Mesendoderm (in vitro differentiated cells): ENCODE measurements around the gene ZNF668.

ENCODE experiments used
- DNase-seq: peaks from one replicate; pipeline ENCODE4 v3.0.0; 2013
- H2AK5ac ChIP-seq: 2 replicates; pipeline ENCODE4 v1.6.1; 2013; ENCODE audit warnings: low read length, inconsistent platforms
- H2BK120ac ChIP-seq: 2 replicates; pipeline ENCODE4 v1.6.1; 2013; ENCODE audit warnings: low read depth, mild to moderate bottlenecking, low read length, moderate library complexity, mixed read lengths
- H2BK15ac ChIP-seq: replicated peaks from 2 replicates; pipeline ENCODE4 v1.6.1; 2013; ENCODE audit warnings: low read depth, mild to moderate bottlenecking, moderate library complexity
- H2BK5ac ChIP-seq: 2 replicates; pipeline ENCODE4 v1.6.1; 2013; ENCODE audit warnings: low read length, inconsistent platforms
- H3K18ac ChIP-seq: 2 replicates; pipeline ENCODE4 v1.6.1; 2013; ENCODE audit warnings: mild to moderate bottlenecking, low read length, mixed read lengths
- H3K23ac ChIP-seq: one replicate; pipeline ENCODE4 v1.6.1; 2013; ENCODE audit warnings: low read length
- H3K27ac ChIP-seq: 2 replicates; pipeline ENCODE4 v1.5.1; 2013; ENCODE audit warnings: low read depth, mild to moderate bottlenecking, inconsistent platforms, low read length, moderate library complexity
- H3K27me3 ChIP-seq: 2 replicates; pipeline ENCODE4 v1.6.1; 2013; ENCODE audit warnings: low read length, control low read depth, mild to moderate bottlenecking, inconsistent platforms; ENCODE audit not compliant: insufficient read depth, poor library complexity
- H3K36me3 ChIP-seq: 2 replicates; pipeline ENCODE4 v1.6.1; 2013; ENCODE audit warnings: low read length, inconsistent platforms; ENCODE audit not compliant: control insufficient read depth, insufficient read depth
- H3K4ac ChIP-seq: one replicate; pipeline ENCODE4 v1.6.1; 2013; ENCODE audit warnings: low read depth, mild to moderate bottlenecking, low read length, moderate library complexity
- H3K4me1 ChIP-seq: 2 replicates; pipeline ENCODE4 v1.6.1; 2013; ENCODE audit warnings: low read depth, low read length, inconsistent platforms; ENCODE audit not compliant: control insufficient read depth
- H3K4me2 ChIP-seq: 2 replicates; pipeline ENCODE4 v1.6.1; 2013; ENCODE audit warnings: low read length
- H3K4me3 ChIP-seq: 2 replicates; pipeline ENCODE4 v1.5.1; 2013; ENCODE audit warnings: mild to moderate bottlenecking, low read length
- H3K56ac ChIP-seq: one replicate; pipeline ENCODE4 v1.6.1; 2013; ENCODE audit warnings: low read length
- H3K79me1 ChIP-seq: 2 replicates; pipeline ENCODE4 v1.6.1; 2013; ENCODE audit warnings: low read length, inconsistent platforms
- H3K79me2 ChIP-seq: 2 replicates; pipeline ENCODE4 v1.6.1; 2013; ENCODE audit warnings: mild to moderate bottlenecking, low read length; ENCODE audit not compliant: control insufficient read depth, insufficient read depth
- H3K9ac ChIP-seq: 2 replicates; pipeline ENCODE4 v1.6.1; 2013; ENCODE audit warnings: low read length, inconsistent platforms
- H4K5ac ChIP-seq: one replicate; pipeline ENCODE4 v1.6.1; 2013; ENCODE audit warnings: low read length
- H4K8ac ChIP-seq: one replicate; pipeline ENCODE4 v1.6.1; 2013; ENCODE audit warnings: low read depth, mild to moderate bottlenecking, control low read depth, low read length, moderate library complexity
- WGBS: extraction: QIAGEN DNeasy Blood & Tissue Kit; methylation state at CpG from one replicate; pipeline ENCODE4 v1.1.7; 2013; ENCODE audit warnings: low lambda C conversion rate, missing lambda C conversion rate; ENCODE audit not compliant: insufficient coverage; ENCODE audit errors: extremely low coverage; 5-methylcytosine and 5-hydroxymethylcytosine counted together

Gene ZNF668

DNA sequence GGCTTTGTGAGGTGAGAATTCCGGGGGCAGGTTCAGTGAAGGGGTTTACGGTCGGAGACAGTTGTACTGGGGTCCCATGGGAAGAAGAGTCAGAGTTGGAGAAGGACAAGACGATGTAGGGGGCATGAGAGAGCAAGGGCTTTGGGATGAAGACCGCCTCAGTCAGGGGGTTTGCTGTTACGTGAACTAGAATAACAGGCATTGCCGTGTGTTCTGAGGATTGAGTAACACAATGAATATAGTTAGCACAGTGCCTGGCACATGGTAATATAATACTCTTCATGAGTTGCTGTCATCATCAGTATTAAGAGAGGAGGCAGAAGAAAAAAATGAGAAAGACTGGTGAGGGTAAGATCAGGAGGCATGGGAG is 759 bp upstream of the ZNF668 start:
- peaks cover 24% of the 10 kb centered on the region for H3K79me2 ChIP-seq
- WGBS = no CpG with 5 or more reads among the region's 7 CpGs

DNA sequence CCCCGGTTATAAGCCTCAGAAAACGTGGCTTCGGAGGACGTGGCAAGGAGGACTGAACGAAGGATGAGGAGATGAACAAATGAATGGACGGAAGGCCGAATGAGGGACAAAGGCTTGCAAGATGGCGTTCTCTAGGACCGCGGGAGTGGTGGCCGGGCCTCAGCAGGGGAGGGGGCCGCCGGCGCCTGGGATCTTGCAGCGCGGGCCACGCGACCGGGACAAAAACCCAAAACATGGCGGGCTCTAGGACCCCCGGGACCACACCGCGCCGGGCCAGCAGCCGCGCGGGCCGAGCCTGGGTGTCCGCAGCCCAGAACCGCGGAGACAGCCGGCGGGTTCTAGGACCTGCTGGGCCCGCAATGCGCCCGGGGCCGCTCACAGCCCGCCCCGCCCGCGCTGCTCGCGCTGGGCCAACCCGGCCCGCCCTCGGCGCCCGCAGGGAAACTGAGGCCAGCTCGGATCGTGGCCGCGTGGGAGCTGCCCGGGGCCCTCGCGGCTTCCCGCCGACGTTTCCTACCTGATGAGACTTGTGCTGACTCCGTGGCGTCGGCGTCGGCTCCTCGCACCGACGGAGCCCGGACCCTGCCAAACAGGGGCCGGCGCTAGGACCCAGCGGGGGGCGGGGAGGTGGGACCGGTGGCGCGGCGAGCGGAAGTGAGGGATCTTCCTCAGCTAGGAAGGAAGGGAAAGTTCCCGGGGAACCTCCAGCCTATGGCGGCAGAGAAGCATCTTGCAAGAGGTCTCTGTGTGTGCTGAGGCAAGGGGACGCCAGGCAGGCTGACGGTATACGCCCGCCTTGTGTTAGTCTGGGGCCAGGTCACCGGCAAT is 684 bp downstream of the ZNF668 start:
- Histone ChIP-seq H2BK15ac (no peak overlapping the region), H3K4me2 (peak overlapping the region; percentile 97), H3K23ac (no peak overlapping the region), H3K79me1 (peaks cover 21% of the 10 kb centered on the region), H3K4me3 (peak overlapping the region; percentile 81), H3K18ac (peak overlapping the region; percentile 90), H3K4ac (peak overlapping the region; percentile 73), H4K8ac (no peak overlapping the region), H2BK5ac (peak overlapping the region; percentile 82), H3K79me2 (peaks cover 31% of the 10 kb centered on the region), H3K4me1 (peaks cover 3% of the 10 kb centered on the region), H2AK5ac (no peak overlapping the region), H4K5ac (no peak overlapping the region), H3K9ac (peak overlapping the region; percentile 90), H3K27me3 (no peaks in the 10 kb centered on the region), H2BK120ac (peak overlapping the region; percentile 52), H3K27ac (peak overlapping the region; percentile 95), H3K36me3 (no peaks in the 10 kb centered on the region), H3K56ac (peak overlapping the region; percentile 99)
- DNase-seq = peak; percentile 96
- no CpG with 5 or more reads among the region's 83 CpGs for WGBS

More for the DNA sequence above, 759 bp upstream of the ZNF668 start:
- Histone ChIP-seq H3K56ac (peak overlapping the region; percentile 98), H2AK5ac (no peak overlapping the region), H2BK120ac (no peak overlapping the region), H3K27ac (no peak overlapping the region), H3K27me3 (no peaks in the 10 kb centered on the region), H3K4me2 (peak overlapping the region; percentile 98), H3K4me1 (peaks cover 3% of the 10 kb centered on the region), H3K23ac (no peak overlapping the region), H3K79me1 (peaks cover 17% of the 10 kb centered on the region), H3K18ac (no peak overlapping the region), H4K5ac (no peak overlapping the region), H3K36me3 (no peaks in the 10 kb centered on the region), H3K4me3 (peak overlapping the region; percentile 89), H2BK15ac (no peak overlapping the region), H2BK5ac (peak overlapping the region; percentile 57), H3K9ac (peak overlapping the region; percentile 97), H3K4ac (no peak overlapping the region), H4K8ac (no peak overlapping the region)
- no peak for DNase-seq

DNA sequence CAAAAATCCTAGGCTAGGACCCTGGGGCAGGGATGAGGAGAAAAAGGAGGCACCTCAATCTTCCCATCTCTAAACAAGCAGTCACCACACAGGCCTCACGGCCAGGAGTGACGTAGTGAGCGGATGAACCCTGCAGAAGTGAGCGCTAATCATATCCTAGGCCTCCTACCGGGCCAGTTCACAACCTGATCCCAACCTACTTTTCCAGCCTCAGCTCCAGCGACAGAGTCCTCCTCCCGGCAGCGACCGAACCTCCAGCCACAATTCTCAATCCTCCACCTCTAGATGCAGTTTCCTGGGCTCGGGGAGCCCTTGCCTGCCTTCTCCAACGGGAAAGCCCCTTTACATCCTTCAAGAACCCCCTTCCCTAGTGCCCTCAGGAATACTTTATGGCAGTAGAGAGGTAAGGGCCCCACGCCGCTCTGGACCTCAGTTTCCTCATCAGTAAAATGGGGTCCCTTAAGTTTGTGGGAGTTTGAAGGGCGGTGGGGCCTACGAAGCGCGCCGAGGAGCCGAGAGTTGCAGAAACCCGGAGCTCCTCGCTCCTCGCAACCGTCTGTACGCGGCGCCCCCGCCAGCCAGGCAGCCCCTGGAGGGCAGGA is 1.4 kb downstream of the ZNF668 start:
- H2AK5ac ChIP-seq = peak overlapping the region; percentile 7
- H3K23ac ChIP-seq = no peak overlapping the region
- H2BK15ac ChIP-seq = no peak overlapping the region
- H3K9ac ChIP-seq = peak overlapping the region; percentile 90
- H3K18ac ChIP-seq = peak overlapping the region; percentile 29
- peaks cover 21% of the 10 kb centered on the region for H3K79me1 ChIP-seq
- H3K4ac ChIP-seq = peak overlapping the region; percentile 11
- H3K27ac ChIP-seq = peak overlapping the region; percentile 17
- peak overlapping the region; percentile 62 for H2BK5ac ChIP-seq
- H3K4me3 ChIP-seq = peak overlapping the region; percentile 81
- H3K4me2 ChIP-seq = peak overlapping the region; percentile 81
- H3K56ac ChIP-seq = peak overlapping the region; percentile 94
- H3K27me3 ChIP-seq = no peaks in the 10 kb centered on the region
- H4K5ac ChIP-seq = no peak overlapping the region
- no CpG with 5 or more reads among the region's 27 CpGs for WGBS
- DNase-seq = peak; percentile 65
- H4K8ac ChIP-seq = no peak overlapping the region
- H3K36me3 ChIP-seq = no peaks in the 10 kb centered on the region
- no peak overlapping the region for H2BK120ac ChIP-seq
- H3K79me2 ChIP-seq = peaks cover 33% of the 10 kb centered on the region
- peaks cover 3% of the 10 kb centered on the region for H3K4me1 ChIP-seq

DNA sequence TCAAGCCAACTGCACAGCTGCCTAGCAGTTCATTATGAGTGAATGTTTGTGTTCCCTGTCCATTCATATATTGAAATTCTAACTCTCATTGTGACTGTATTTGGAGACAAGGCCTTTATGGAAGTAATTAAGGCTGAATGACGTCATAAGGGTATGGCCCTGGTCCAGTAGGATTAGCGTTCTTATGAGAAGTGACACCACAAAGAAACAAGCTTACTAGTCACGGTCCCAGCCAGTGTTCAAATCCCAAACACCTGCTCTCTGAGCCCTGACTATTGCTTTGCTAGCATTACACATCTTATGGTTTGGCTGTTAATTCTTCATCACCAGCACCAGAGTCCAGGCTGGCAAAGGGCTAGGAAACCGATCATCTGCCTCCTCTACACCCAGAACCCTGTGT is 2.2 kb downstream of the ZNF668 start:
- peaks cover 3% of the 10 kb centered on the region for H3K4me1 ChIP-seq
- H3K56ac ChIP-seq = peak overlapping the region; percentile 94
- peak overlapping the region; percentile 81 for H3K4me2 ChIP-seq
- no peak overlapping the region for H4K5ac ChIP-seq
- WGBS = no CpG with 5 or more reads among the region's 4 CpGs
- H2BK15ac ChIP-seq = no peak overlapping the region
- H2BK5ac ChIP-seq = no peak overlapping the region
- H3K27me3 ChIP-seq = no peaks in the 10 kb centered on the region
- no peak overlapping the region for H3K18ac ChIP-seq
- H2AK5ac ChIP-seq = no peak overlapping the region
- H3K4ac ChIP-seq = peak overlapping the region; percentile 21
- peaks cover 23% of the 10 kb centered on the region for H3K79me1 ChIP-seq
- peaks cover 33% of the 10 kb centered on the region for H3K79me2 ChIP-seq
- H3K9ac ChIP-seq = peak overlapping the region; percentile 90
- H4K8ac ChIP-seq = no peak overlapping the region
- H3K27ac ChIP-seq = no peak overlapping the region
- H3K4me3 ChIP-seq = peak overlapping the region; percentile 81
- no peak for DNase-seq
- H3K36me3 ChIP-seq = no peaks in the 10 kb centered on the region
- no peak overlapping the region for H3K23ac ChIP-seq
- H2BK120ac ChIP-seq = no peak overlapping the region

DNA sequence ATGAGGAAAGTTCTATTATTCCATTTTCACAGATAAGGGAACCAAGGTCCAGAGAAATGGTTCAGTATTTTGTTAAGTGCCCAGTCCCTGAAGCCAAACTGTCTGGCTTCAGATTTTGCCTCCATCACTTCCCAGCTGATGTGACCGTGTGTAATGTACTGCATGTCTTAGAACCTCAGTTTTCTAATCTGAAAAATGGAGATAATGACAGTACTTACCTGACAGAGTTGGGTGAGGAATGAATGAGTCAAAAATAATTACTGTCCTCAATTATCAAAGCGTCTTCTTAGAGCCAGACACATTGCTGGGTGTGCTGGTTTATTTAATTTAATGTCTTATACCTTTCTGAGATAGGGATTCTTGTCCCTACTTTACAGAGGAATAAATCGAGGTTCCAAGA is 6.7 kb downstream of the ZNF668 start:
- Histone ChIP-seq H3K79me2 (peaks cover 29% of the 10 kb centered on the region), H3K4me1 (peaks cover 3% of the 10 kb centered on the region)
- WGBS = no CpG with 5 or more reads among the region's 3 CpGs

More for the DNA sequence above, 6.7 kb downstream of the ZNF668 start:
- H3K27me3 ChIP-seq = no peaks in the 10 kb centered on the region
- H3K79me1 ChIP-seq = peaks cover 23% of the 10 kb centered on the region
- H2BK120ac ChIP-seq = no peak overlapping the region
- H3K4ac ChIP-seq = no peak overlapping the region
- H4K8ac ChIP-seq = no peak overlapping the region
- DNase-seq = no peak
- no peak overlapping the region for H2AK5ac ChIP-seq
- H3K4me2 ChIP-seq = no peak overlapping the region
- no peak overlapping the region for H3K18ac ChIP-seq
- H3K23ac ChIP-seq = no peak overlapping the region
- peaks cover 2% of the 10 kb centered on the region for H3K36me3 ChIP-seq
- H4K5ac ChIP-seq = no peak overlapping the region
- H3K9ac ChIP-seq = no peak overlapping the region
- H2BK5ac ChIP-seq = no peak overlapping the region
- no peak overlapping the region for H3K27ac ChIP-seq
- no peak overlapping the region for H3K4me3 ChIP-seq
- no peak overlapping the region for H3K56ac ChIP-seq
- no peak overlapping the region for H2BK15ac ChIP-seq
